HG02642 (cell line): ENCODE results near the gene RPA3.

Experiments
- ATAC-seq: cut with Tn5 transposase; IDR thresholded peaks from one replicate; pipeline ENCODE4 v1.9.1; 2021; ENCODE audit warnings: mild to moderate bottlenecking; ENCODE audit not compliant: unreplicated experiment, poor library complexity

RPA3 gene

DNA sequence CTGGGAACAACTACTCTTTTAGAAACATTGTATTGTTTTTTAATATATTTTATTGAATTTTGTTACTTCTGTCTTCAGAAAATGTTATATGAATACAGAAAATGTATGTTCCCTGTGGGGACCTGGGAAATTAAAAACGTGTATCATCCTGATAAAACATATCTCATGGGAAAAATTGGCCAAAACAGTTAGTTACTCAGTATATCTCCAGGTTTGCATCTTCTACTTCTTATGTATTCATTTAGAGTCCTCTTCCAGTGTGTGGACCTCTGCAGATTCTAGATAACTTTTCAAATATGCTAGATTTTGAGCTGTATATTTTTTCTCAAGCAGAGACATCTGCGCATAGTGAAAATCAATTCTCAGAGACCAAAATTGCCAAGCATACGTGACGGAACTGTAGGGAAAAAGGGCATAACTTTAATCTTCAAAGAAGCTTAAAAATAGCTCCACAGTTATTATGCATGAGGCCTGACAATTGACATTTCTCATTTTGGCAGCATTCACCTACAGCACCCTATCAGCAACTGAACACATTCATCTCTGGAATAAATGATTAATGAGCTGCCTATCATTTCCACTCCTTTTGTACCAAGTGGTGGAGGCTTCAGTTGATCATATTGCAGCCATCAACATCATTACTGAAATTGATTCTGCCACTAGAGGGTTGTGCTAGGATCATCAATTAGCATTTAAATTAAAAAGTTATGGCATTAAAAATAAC lies 104.2 kb downstream of the RPA3 start:
- no peak for ATAC-seq

GRCh38 chr7:7613210-7613609 lies 105.2 kb downstream of the RPA3 start:
- no peak for ATAC-seq

DNA sequence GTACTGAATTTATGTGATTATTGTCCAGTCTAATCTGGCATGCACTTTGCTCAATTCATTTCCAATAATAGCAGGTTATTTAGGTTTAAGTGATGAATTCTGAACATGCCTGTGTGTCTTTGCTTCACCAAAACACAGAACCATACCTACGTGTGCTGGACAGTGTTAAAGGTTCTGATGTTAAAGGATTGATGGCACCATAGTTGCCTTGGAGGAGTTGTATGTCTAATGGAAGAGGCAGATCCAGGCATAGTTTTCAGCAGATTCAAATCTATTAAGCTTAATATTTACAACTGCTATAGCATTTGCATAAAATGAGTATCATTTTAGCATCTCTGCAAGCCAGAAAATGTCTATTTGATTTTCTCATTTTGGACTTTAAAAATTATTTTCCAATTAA lies 105.9 kb downstream of the RPA3 start:
- ATAC-seq: no peak

GRCh38 chr7:7609330-7609729 lies 109.1 kb downstream of the RPA3 start:
- no peak for ATAC-seq

- no peak for ATAC-seq
Observed at GRCh38 chr7:7607010-7607409, 111.4 kb downstream of the RPA3 start.

GRCh38 chr7:7596176-7596575 lies 122.2 kb downstream of the RPA3 start:
- ATAC-seq: no peak

GRCh38 chr7:7595451-7595850 lies 123.0 kb downstream of the RPA3 start:
- no peak for ATAC-seq
